GM19372 (cell line): ENCODE results near the gene ADGRB3.
"Not testable (repeated sequence)": the region's sequence is repeated elsewhere in the genome, so short reads cannot be mapped to it uniquely, and the experiment has no call there.

Experiments
- ATAC-seq: cut with Tn5 transposase; IDR thresholded peaks from one replicate; pipeline ENCODE4 v1.9.1; 2021; ENCODE audit warnings: mild to moderate bottlenecking, low read depth, moderate library complexity; ENCODE audit not compliant: unreplicated experiment

The ADGRB3 gene

GRCh38 chr6:68901044-68901443 lies 266.0 kb downstream of the ADGRB3 start:
- no peak for ATAC-seq

GRCh38 chr6:68911334-68911733 lies 276.3 kb downstream of the ADGRB3 start:
- ATAC-seq = no peak

- ATAC-seq = no peak
Measured at GRCh38 chr6:68911811-68912210, 276.7 kb downstream of the ADGRB3 start.

- not testable (repeated sequence) for ATAC-seq
Measured at GRCh38 chr6:68912805-68913204, 277.7 kb downstream of the ADGRB3 start.

DNA sequence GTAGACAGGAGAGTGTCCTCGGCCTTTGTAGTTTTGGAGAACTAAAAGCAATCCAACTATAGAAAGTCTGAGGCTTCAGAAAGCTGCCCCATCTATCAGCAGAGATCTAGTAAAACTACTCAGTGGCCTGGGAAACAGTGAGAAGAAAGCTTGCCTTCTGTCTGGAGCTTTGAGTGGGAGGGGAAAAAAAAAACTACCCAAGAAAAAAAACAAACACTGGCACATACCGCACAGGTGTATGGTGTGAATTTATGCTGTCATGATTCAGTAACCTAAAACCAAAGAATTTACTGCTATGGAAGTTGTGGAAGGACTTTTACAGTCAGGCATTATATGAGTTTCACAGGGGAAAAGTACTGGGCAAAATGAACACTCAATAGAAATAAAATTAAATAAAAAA lies 280.5 kb downstream of the ADGRB3 start:
- no peak for ATAC-seq

DNA sequence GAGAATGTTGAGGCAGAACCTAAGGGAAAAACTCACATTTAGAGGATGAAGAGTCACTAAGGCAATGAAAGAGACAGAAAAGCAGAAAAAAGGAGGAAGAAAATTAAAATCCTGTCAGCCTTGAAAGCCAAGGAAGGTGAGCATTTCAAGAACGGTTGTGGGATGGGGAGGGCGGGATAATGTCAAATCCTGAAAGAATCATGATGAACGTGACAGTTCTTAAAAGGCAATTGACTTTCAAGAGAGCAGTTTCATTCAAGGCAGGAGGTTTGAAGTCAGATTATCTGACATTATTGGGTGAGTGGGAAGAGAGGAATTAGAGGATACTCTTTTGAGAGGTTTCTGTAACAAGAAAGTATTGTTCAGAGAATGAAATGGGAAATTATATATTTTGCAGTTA lies 284.5 kb downstream of the ADGRB3 start:
- ATAC-seq = no peak

DNA sequence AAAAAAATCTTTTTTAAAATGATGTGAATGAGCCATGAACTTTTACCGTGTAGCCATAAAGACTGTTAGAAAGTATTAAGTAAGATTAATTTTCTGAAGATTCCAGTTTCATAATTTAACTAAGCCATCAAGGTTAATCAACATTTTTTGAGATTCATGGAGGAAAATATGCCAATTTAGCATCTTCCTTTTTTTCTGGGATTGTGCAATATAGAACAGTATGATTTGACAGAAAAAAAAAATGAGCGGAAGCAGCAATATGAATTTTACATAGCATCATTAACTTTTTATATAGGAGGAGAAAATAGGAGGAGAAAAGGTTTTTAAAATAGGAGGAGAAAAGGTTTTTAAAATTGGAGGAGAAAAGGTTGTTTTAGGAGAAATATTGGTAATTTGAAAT lies 306.3 kb downstream of the ADGRB3 start:
- no peak for ATAC-seq

DNA sequence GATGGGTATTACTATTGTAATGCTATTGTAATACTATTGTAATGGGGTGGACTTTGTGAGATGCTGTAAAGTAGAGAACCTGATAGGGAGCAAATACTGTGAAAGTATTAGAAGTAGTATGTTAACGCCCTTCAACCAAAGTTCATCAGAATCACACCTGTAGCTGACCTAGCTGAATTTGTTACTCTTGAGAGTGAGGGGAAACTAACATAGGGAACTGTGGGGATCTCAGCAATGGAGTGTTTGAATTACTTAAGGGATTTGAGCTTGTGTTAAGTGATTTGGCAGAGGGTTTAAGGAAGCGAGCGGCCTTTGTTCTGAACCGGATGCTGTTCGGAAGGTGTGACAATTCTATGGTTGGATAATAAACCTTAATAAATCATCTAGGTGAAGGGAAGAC lies 312.6 kb downstream of the ADGRB3 start:
- ATAC-seq = no peak

GRCh38 chr6:68951270-68951669 lies 316.2 kb downstream of the ADGRB3 start:
- ATAC-seq = no peak

DNA sequence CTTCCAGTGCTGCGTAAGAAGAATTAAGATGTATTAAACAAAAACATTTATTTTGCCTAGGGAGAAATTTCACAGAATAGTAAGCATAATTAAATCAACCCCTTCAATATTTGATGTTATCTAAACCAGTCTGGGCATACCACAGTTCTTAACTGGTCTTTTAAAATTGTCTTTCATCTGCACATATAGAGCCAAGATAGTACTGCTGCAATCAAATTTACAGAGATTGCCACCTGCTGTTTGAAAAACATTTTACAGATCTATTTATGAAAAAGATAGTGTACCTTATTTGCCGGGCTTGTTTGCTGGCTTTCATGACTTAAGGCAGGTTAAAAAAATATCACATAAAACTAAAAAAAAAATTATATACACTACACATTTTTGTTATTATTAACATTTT lies 323.2 kb downstream of the ADGRB3 start:
- ATAC-seq = no peak

GRCh38 chr6:68967549-68968300 lies 332.6 kb downstream of the ADGRB3 start:
- ATAC-seq = peak; percentile 84

- ATAC-seq = no peak
Measured at GRCh38 chr6:68968301-68968649, 333.2 kb downstream of the ADGRB3 start.

GRCh38 chr6:68973066-68973465 lies 338.0 kb downstream of the ADGRB3 start:
- no peak for ATAC-seq

DNA sequence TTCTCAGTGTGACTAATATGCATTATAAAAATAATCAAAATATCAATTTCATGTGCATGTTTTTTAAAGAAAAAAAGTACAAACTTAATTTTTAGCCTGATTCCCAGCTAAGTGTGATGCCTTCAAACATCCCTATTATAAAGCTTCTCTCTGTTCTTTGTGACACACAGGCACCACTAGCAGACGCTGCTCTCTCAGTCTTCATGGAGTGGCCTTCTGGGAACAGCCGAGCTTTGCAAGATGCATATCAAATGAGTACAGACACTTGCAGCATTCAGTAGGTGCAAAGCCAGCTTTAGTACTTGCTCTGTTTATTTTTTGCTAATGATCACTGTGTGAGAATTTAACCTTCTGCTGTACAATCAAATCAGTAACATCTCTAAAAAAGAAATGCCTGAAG lies 340.0 kb downstream of the ADGRB3 start:
- ATAC-seq = no peak

DNA sequence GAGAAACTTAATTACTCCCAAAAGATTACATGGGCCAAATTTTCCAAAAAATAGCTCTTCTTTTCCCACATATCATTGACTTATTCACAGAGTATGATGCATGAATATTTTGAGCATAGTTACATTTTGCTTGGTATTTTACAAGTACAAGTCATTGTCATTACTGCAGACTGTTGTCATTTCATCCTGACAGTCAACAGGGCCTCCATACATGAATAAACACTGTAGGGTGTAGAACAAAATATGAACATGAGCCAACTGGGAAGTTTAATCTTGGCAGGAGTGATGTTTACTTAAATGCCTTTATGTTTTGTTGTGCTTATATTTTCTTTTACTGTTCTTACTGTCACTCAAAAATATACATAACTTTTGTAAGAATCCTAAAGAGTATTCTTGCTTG lies 340.7 kb downstream of the ADGRB3 start:
- no peak for ATAC-seq

GRCh38 chr6:68976260-68976659 lies 341.2 kb downstream of the ADGRB3 start:
- ATAC-seq = no peak

DNA sequence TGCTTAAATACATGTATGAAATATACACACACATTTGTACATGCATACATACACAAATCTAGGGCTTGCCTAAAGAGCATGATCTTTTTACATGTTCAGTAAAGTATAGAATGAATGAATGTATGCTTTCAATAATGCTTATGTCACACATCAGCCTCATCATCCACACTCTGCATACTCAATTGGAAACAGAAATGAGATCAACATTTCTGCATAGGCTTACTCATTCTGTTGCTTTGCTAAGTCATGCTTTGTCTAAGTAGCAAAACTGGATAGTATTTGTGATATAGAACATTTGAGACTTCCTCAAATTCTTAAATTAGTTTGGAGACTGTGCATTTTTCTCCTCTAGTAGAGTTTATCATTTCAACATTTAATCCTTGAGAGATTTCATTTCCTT lies 343.3 kb downstream of the ADGRB3 start:
- ATAC-seq = no peak

- ATAC-seq = not testable (repeated sequence)
Measured at GRCh38 chr6:68981668-68982067, 346.6 kb downstream of the ADGRB3 start.

- no peak for ATAC-seq
Measured at GRCh38 chr6:68988698-68989097, 353.6 kb downstream of the ADGRB3 start.

GRCh38 chr6:68990317-68990716 lies 355.2 kb downstream of the ADGRB3 start:
- ATAC-seq = no peak

GRCh38 chr6:68993911-68994310 lies 358.8 kb downstream of the ADGRB3 start:
- ATAC-seq = no peak

DNA sequence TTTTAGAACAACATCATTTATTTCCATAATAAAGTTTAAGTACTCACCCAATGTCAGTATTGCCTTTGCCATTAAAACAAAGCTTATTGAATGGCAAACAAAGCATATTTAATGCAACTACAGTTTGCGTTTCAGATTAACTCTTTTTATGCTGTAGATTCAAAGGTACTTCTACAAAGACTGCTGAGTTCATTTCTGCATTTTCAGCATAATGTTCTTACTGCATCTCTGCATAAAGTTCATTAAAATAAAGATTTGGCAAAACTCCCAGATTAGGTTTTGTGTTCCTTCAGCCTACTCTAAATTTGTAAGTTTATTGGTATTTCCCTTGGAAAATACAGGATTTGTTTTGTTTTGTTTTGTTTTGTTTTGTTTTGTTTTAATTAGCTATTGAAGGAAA lies 359.4 kb downstream of the ADGRB3 start:
- ATAC-seq = no peak

DNA sequence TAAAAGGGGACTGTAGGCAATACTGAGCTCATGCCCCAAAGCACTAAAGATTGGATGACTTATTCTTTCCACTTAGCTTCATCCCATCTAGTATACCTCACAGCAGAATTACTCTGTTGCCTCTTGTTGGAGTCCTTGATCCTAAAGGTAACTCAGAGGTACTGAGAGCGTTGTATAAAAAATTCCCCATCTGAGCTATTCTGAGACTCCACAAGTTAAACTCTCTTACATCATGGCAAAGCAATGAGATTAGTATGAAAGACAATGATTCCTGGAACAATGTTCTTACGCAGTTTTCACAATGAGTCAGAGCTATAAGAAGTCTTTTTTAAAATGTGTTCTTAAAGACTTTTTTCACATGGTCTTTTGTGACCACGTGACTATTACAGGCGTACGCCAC lies 370.1 kb downstream of the ADGRB3 start:
- no peak for ATAC-seq
